Measurements from ENCODE around the gene TMPRSS11B.

GRCh38 chr4:68216501-68216900 is 29.0 kb downstream of the TMPRSS11B start:
- TF ChIP-seq, protein P1, sequence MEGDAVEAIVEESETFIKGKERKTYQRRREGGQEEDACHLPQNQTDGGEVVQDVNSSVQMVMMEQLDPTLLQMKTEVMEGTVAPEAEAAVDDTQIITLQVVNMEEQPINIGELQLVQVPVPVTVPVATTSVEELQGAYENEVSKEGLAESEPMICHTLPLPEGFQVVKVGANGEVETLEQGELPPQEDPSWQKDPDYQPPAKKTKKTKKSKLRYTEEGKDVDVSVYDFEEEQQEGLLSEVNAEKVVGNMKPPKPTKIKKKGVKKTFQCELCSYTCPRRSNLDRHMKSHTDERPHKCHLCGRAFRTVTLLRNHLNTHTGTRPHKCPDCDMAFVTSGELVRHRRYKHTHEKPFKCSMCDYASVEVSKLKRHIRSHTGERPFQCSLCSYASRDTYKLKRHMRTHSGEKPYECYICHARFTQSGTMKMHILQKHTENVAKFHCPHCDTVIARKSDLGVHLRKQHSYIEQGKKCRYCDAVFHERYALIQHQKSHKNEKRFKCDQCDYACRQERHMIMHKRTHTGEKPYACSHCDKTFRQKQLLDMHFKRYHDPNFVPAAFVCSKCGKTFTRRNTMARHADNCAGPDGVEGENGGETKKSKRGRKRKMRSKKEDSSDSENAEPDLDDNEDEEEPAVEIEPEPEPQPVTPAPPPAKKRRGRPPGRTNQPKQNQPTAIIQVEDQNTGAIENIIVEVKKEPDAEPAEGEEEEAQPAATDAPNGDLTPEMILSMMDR (IDR thresholded peaks at IDR 0.05) = no peak
- no peak for TF ChIP-seq POLR2A (IDR thresholded peaks at IDR 0.05)

Measured in suprapubic skin (tissue), 3 donors.